Measurements from ENCODE around the gene LSM3. TPM values are rescaled to one million over a fixed set of nuclear protein-coding genes. Genes with fewer than 3 reads are reported as not detected.
A peak's percentile ranks its signal among the peaks of the same experiment; 100 is the strongest.

LSM3 gene
- total RNA-seq, 1 donor from 2014 or later: 9.5 TPM

- Histone ChIP-seq H3K4me1 (peaks cover 53% of the 10 kb centered on the region), H3K27ac (peak overlapping the region; percentile 95)
- TF ChIP-seq CTCF (IDR thresholded peaks at IDR 0.05): no peak
These were observed 31.6 kb upstream of the LSM3 start for GRCh38 chr3:14147066-14147435.

GRCh38 chr3:14147617-14148016 is 31.0 kb upstream of the LSM3 start:
- Histone ChIP-seq H3K4me3 (no peak overlapping the region), H3K4me1 (peaks cover 47% of the 10 kb centered on the region), H3K27ac (peak overlapping the region; percentile 95), H3K9me3 (no peaks in the 10 kb centered on the region), H3K27me3 (ENCODE audit: low read depth) (no peaks in the 10 kb centered on the region), H3K36me3 (peaks cover 76% of the 10 kb centered on the region)
- ATAC-seq: no peak
- no peak for TF ChIP-seq CTCF (IDR thresholded peaks at IDR 0.05)
- intact Hi-C loops (cut with DNase I): no loop called here
- DNase-seq: no peak

More at GRCh38 chr3:14147066-14147435, 31.6 kb upstream of the LSM3 start:
- H3K4me3 ChIP-seq: no peak overlapping the region
- peaks cover 76% of the 10 kb centered on the region for H3K36me3 ChIP-seq
- H3K9me3 ChIP-seq: no peaks in the 10 kb centered on the region
- DNase-seq: no peak
- H3K27me3 ChIP-seq (ENCODE audit: low read depth): no peaks in the 10 kb centered on the region
- no peak for ATAC-seq
- intact Hi-C loops (cut with DNase I): no loop called here

- H3K27ac ChIP-seq: peak overlapping the region; percentile 31
- ATAC-seq (no peak), DNase-seq (no peak)
- peaks cover 78% of the 10 kb centered on the region for H3K36me3 ChIP-seq
- H3K4me3 ChIP-seq: no peak overlapping the region
- no peak for TF ChIP-seq CTCF (IDR thresholded peaks at IDR 0.05)
- no peaks in the 10 kb centered on the region for H3K9me3 ChIP-seq
- peaks cover 40% of the 10 kb centered on the region for H3K4me1 ChIP-seq
- H3K27me3 ChIP-seq (ENCODE audit: low read depth): no peaks in the 10 kb centered on the region
- intact Hi-C loops (cut with DNase I): no loop called here
These were observed 30.3 kb upstream of the LSM3 start for GRCh38 chr3:14148041-14148985.

- no peaks in the 10 kb centered on the region for H3K9me3 ChIP-seq
- H3K27ac ChIP-seq: no peak overlapping the region
- ATAC-seq (no peak), DNase-seq (no peak)
- no peak overlapping the region for H3K4me3 ChIP-seq
- peaks cover 91% of the 10 kb centered on the region for H3K36me3 ChIP-seq
- TF ChIP-seq CTCF (IDR thresholded peaks at IDR 0.05): no peak
- intact Hi-C loops (cut with DNase I): no loop called here
- H3K4me1 ChIP-seq: peaks cover 25% of the 10 kb centered on the region
- no peaks in the 10 kb centered on the region for H3K27me3 ChIP-seq (ENCODE audit: low read depth)
These were observed 28.5 kb upstream of the LSM3 start for GRCh38 chr3:14150078-14150477.

- DNase-seq: no peak
- ATAC-seq: no peak
- no peak overlapping the region for H3K4me3 ChIP-seq
- H3K36me3 ChIP-seq: peaks cover 88% of the 10 kb centered on the region
- no peaks in the 10 kb centered on the region for H3K27me3 ChIP-seq (ENCODE audit: low read depth)
- H3K27ac ChIP-seq: no peak overlapping the region
- H3K9me3 ChIP-seq: no peaks in the 10 kb centered on the region
- H3K4me1 ChIP-seq: peaks cover 19% of the 10 kb centered on the region
- intact Hi-C loops (cut with DNase I): no loop called here
- TF ChIP-seq CTCF (IDR thresholded peaks at IDR 0.05): no peak
These were observed 28.0 kb upstream of the LSM3 start for GRCh38 chr3:14150491-14151230.

Measured in lower lobe of right lung (tissue), 2 donors.